ENCODE measurements around the gene OSMR. TPM values are rescaled to one million over a fixed set of nuclear protein-coding genes. Genes with fewer than 3 reads are reported as not detected.
A peak's percentile ranks its signal among the peaks of the same experiment; 100 is the strongest.

OSMR gene
- total and polyA plus RNA-seq, 9 of the 15 experiments (the other 6 are each of a cell fraction or from before 2014, with no cell fraction given): 0.18 to 1.7 (median 0.94) TPM

DNA sequence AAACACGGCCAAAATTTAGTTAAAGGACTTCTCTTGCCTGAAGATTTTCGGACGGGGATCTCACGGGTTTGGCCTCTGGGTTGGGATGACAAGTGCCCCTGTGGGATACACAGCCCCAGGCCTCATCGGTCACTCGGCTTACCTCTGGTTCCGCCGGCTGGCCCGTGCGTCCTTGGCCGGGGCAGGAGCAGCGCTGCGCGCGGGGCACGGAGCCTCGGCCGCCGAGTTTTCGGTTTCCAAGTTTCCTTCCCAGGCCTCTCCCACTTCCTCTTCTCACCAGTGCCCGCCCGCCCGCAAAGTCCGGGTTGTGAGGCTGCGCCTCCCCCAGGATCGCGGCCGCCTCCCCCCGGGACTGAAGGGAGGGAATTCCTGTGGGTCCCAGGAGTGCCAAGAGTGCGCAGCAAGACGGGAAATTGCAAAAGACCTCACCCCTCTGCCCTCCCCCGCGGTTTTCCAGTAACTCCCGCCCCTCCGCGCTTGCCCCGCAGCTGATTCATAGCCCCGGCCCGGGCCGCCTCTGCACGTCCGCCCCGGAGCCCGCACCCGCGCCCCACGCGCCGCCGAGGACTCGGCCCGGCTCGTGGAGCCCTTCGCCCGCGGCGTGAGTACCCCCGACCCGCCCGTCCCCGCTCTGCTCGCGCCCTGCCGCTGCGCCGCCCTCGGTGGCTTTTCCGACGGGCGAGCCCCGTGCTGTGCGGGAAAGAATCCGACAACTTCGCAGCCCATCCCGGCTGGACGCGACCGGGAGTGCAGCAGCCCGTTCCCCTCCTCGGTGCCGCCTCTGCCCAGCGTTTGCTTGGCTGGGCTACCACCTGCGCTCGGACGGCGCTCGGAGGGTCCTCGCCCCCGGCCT, at the start of gene OSMR (continued):
- TF ChIP-seq CXXC5 (CRISPR knock-in tag; IDR thresholded peaks at IDR 0.05): peak; percentile 33; the same call in 1 of the 2 replicates
- no peak for TF ChIP-seq CREM (IDR thresholded peaks at IDR 0.05; ENCODE audit: low read depth)
- TF ChIP-seq HDAC2 (IDR thresholded peaks at IDR 0.05): no peak
- TF ChIP-seq, protein P1, sequence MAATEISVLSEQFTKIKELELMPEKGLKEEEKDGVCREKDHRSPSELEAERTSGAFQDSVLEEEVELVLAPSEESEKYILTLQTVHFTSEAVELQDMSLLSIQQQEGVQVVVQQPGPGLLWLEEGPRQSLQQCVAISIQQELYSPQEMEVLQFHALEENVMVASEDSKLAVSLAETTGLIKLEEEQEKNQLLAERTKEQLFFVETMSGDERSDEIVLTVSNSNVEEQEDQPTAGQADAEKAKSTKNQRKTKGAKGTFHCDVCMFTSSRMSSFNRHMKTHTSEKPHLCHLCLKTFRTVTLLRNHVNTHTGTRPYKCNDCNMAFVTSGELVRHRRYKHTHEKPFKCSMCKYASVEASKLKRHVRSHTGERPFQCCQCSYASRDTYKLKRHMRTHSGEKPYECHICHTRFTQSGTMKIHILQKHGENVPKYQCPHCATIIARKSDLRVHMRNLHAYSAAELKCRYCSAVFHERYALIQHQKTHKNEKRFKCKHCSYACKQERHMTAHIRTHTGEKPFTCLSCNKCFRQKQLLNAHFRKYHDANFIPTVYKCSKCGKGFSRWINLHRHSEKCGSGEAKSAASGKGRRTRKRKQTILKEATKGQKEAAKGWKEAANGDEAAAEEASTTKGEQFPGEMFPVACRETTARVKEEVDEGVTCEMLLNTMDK (IDR thresholded peaks at IDR 0.05; ENCODE audit: borderline replicate concordance, insufficient read depth, low read depth, low read length, poor library complexity, severe bottlenecking): no peak
- no peak for TF ChIP-seq SMARCA5 (IDR thresholded peaks at IDR 0.05)
- TF ChIP-seq PML (IDR thresholded peaks at IDR 0.05; ENCODE audit: low read length): no peak
- no peak for TF ChIP-seq HEY1 (CRISPR knock-in tag; IDR thresholded peaks at IDR 0.05; ENCODE audit: borderline replicate concordance)
- TF ChIP-seq FOSL1 (tag; conservative IDR thresholded peaks at IDR 0.05): peak; percentile 37; the same call in 1 of the 2 replicates
- TF ChIP-seq, protein P2, sequence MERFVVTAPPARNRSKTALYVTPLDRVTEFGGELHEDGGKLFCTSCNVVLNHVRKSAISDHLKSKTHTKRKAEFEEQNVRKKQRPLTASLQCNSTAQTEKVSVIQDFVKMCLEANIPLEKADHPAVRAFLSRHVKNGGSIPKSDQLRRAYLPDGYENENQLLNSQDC (CRISPR knock-in tag; IDR thresholded peaks at IDR 0.05): no peak
- TF ChIP-seq PHB (CRISPR knock-in tag; IDR thresholded peaks at IDR 0.05): no peak
- no peak for TF ChIP-seq HOXB6 (CRISPR knock-in tag; IDR thresholded peaks at IDR 0.05; ENCODE audit: borderline replicate concordance)
- TF ChIP-seq ZNF232 (CRISPR knock-in tag; IDR thresholded peaks at IDR 0.05): no peak
- no peak for TF ChIP-seq ZNF583 (CRISPR knock-in tag; IDR thresholded peaks at IDR 0.05)
- 0 out of 2 replicates have a peak, but pooled peaks have one; percentile 33 for TF ChIP-seq ELF1 (tag; IDR thresholded peaks at IDR 0.05)
- TF ChIP-seq NUFIP1 (IDR thresholded peaks at IDR 0.05; ENCODE audit: partially characterized antibody): no peak
- TF ChIP-seq, protein P3, sequence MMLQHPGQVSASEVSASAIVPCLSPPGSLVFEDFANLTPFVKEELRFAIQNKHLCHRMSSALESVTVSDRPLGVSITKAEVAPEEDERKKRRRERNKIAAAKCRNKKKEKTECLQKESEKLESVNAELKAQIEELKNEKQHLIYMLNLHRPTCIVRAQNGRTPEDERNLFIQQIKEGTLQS (IDR thresholded peaks at IDR 0.05): no peak
- TF ChIP-seq, protein P3 (CRISPR knock-in tag; conservative IDR thresholded peaks at IDR 0.05): no peak
- TF ChIP-seq MAZ (CRISPR knock-in tag; conservative IDR thresholded peaks at IDR 0.05 in 1 of 2, IDR thresholded peaks at IDR 0.05 in 1 of 2): peak in 1 of 2 experiments; percentile 61; a peak in 2 of 4 replicates
- TF ChIP-seq, protein P4, sequence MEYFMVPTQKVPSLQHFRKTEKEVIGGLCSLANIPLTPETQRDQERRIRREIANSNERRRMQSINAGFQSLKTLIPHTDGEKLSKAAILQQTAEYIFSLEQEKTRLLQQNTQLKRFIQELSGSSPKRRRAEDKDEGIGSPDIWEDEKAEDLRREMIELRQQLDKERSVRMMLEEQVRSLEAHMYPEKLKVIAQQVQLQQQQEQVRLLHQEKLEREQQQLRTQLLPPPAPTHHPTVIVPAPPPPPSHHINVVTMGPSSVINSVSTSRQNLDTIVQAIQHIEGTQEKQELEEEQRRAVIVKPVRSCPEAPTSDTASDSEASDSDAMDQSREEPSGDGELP (CRISPR knock-in tag; IDR thresholded peaks at IDR 0.05; ENCODE audit: borderline replicate concordance): 0 out of 2 replicates have a peak, but pooled peaks have one; percentile 24
- TF ChIP-seq ZNF143 (CRISPR knock-in tag; IDR thresholded peaks at IDR 0.05): no peak
- TF ChIP-seq CBFA2T2 (conservative IDR thresholded peaks at IDR 0.05): no peak
- no peak for TF ChIP-seq MCM3 (IDR thresholded peaks at IDR 0.05)
- TF ChIP-seq, protein P5, sequence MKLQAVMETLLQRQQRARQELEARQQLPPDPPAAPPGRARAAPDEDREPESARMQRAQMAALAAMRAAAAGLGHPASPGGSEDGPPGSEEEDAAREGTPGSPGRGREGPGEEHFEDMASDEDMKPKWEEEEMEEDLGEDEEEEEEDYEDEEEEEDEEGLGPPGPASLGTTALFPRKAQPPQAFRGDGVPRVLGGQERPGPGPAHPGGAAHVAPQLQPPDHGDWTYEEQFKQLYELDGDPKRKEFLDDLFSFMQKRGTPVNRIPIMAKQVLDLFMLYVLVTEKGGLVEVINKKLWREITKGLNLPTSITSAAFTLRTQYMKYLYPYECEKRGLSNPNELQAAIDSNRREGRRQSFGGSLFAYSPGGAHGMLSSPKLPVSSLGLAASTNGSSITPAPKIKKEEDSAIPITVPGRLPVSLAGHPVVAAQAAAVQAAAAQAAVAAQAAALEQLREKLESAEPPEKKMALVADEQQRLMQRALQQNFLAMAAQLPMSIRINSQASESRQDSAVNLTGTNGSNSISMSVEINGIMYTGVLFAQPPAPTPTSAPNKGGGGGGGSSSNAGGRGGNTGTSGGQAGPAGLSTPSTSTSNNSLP (IDR thresholded peaks at IDR 0.05; ENCODE audit: borderline replicate concordance, low read depth, low read length): no peak
- no peak for TF ChIP-seq ESRRA (IDR thresholded peaks at IDR 0.05; ENCODE audit: borderline replicate concordance, low read depth)
